ENCODE results near the gene STK17B.

The STK17B gene

DNA sequence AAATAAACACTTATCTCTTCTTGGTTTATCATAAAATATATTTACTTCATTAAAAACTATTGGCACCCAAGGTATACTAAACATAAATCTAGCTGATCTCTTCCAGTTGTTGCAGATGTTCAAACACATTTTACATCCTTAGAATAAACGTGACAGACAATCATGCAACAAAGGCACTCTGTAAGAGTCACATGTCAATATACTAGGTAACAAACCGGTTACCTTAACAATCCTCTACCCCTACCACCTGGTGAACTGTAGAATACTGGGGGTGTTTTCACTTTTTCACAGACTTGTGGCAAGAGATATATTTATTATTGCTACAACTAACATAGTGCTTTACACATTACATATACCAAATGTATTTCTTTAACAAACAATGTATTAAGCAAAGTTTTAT lies 15.8 kb downstream of the STK17B start:
- no peak for DNase-seq (ENCODE audit: low read depth)

GRCh38 chr2:196153480-196153879 lies 17.9 kb downstream of the STK17B start:
- DNase-seq (ENCODE audit: low read depth), result no peak

GRCh38 chr2:196149948-196150347 lies 21.4 kb downstream of the STK17B start:
- no peak for DNase-seq (ENCODE audit: low read depth)

DNA sequence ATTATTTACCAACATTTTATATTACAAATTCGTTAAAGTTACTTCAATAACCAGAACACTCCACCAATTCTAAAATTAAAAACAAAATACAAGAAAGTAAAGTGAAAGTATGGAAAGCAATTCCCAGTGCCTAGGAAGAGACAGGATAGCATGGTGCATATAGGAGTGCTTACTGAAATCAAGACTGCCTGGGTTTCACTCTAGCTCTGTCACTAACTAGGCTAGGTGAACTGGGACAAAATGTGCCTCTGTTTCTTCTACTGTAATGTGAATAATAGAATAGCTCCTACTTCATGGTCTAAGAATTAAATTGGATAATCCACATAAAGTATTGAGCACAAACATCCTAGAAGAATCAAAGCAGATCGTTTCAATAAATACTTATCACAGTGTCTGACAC lies 22.6 kb downstream of the STK17B start:
- no peak for DNase-seq (ENCODE audit: low read depth)

DNA sequence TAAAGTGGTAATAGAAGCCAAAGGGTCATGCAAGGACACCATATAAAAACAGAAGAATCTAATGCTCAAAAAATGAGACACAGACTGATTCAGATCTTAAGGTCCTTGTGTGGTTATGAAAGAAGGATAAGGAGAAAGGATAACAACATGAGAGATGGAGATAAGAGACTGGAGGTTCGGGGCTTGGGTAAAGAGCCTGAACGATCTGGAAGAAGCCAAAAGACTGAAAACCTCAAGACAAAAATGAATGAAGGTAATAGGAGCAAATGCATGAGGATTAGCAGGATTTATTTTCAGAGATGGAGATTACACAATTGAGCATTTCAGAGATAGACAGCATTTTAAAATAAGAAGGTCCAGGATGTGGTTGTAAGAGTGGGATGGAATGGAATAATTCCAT lies 26.1 kb downstream of the STK17B start:
- DNase-seq (ENCODE audit: low read depth), result no peak

DNA sequence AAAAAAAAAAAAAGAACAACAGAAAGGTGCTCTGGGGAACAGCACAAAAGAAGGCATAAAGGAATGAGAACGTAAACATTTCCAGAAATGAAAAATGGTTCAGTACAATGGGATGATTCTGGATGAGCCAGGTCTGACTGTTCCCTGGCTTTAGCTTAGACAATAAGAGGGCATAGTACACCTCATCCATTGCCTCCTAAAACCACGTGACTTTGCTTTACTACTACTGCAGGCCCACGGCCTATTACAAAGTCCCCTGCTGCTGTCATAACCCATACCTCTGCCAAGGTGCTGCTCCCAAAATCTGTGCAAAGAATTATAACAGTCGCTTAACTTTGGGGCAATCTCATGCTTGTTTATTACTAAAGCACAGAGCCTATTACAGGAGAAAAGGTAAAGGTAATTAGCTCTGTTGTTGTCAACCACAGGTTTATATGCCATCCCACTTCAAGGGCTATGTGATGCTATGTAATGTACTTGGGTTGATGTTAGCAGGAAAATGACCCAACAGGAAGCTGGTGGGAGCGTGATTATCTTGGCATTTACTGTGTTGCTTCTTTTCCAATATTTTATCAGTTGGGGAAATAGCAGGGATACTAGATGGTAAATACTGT lies 26.8 kb downstream of the STK17B start:
- DNase-seq (ENCODE audit: low read depth), result no peak

DNA sequence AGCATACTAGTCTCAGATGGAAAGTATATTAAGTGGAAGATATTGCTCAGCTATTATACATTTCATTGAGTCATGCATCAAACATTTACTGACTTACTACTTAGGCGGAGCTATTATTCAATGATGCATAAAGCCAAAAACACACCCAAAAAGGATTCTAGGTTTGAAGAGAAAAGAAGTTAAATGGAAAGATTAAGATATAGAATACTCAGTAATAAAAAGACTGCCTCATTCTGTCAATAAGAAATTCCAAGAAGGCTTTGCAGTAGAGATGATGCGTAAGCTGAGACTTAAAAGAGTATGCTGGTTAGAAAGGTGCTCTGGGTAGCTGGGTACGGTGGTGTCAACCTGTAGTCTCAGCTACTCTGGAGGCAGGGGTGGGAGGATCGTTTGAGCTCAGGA lies 27.6 kb downstream of the STK17B start:
- no peak for DNase-seq (ENCODE audit: low read depth)

DNA sequence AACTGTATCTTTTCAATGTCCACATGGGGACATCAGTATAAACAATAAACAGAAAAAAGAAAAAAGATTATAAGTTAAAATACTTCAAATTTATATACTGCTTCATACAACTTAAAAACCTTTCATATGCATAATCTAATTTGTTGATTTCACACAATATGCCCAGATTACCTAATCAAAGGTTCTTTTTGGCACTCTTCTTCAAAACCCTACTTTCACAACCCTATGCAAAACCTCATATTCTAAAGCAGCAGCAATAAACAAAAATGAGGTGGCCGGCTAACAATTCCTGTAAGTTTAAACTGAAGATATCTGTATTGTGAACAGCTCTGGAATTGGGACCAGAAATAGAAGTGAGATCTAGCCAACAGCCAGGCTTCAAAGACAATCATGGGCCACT lies 28.6 kb downstream of the STK17B start:
- no peak for DNase-seq (ENCODE audit: low read depth)

DNA sequence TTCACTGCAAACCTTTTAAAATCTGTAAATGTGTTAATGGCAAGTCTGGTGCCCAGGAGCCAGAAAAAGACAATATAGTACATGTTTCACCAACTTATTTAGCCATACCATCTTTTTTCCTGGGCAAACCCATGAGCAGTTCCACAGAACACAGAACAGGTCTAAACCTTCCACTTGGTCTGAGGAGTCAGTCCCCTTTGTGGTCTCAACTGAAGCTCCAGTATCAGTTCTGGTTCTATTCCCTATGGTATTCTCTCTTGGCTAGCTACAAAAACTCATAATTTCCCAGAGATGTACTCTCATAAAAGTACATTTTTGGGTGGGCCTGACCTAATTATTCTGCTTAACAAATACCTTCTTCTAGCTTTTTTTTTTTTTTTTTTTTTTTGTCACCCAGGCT lies 31.2 kb downstream of the STK17B start:
- no peak for DNase-seq (ENCODE audit: low read depth)

- DNase-seq (ENCODE audit: low read depth), result no peak
These were observed 34.1 kb downstream of the STK17B start for GRCh38 chr2:196137271-196137670.

- DNase-seq (ENCODE audit: low read depth), result no peak
These were observed 35.2 kb downstream of the STK17B start for GRCh38 chr2:196136151-196136550.

- DNase-seq (ENCODE audit: low read depth), result no peak
These were observed 39.1 kb downstream of the STK17B start for GRCh38 chr2:196131949-196132925.

DNA sequence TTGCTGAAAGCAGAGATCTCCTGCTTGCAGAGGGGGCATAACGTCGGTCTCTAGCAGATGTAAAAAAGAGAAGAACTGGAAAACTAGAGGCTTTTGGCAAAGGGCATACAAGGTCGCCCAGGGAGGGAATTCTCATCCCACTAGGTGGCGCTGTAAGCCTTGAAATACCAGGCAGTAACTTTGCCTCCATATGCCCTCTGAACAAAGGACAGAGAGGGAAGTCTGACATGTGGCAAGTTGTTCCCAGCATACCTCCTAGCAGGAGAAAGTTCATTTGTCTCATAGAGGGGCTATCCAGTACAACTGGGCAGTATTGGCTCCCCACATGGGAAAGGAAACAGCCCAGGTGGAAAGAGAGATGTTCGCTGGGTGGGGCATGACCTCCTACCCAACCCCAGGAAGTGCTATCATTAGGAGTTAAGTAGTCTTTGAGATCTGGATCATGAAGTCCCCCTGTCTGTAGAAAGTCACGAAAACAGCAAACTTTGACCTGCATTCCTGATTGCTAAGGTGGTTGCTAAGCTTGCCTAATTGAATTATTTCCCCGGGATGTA lies 39.9 kb downstream of the STK17B start:
- peak; percentile 21 for DNase-seq (ENCODE audit: low read depth)

DNA sequence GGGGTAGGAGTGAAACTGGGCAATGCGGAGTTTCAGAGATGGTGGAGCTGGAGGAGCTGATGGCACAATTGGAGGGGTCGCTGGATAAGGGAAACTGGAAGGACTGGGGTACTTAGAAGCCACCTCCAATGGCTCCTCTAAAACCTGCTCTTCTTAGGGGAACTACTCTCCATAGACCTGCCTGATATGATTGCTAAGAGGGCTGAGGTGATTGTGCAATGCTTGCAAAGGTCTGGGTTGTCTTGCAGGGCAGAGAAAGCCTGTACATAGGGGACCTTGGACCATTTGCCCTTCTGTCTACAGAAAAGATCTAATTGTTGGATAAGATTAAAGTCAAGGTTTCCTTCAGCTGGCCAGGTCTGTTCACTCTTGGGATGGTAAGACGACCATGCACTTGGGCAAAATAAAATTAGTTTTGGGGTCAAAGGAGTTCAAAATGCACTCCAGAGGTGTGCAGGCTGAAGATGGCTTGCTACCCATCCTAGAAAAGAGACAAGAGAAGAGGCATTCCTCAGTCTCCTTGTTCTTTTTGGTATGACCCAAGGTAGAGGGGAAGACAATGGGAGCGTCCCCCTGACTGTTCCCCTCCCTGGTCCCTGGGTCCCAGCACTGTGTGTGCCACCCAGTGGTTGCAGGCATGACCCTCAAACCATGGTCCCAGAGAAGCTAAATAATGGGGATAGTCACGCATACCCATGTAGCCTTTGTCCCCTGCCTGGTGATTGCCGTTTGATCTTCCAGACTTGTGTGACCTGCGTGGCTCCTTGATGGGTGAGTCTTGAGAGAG lies 41.1 kb downstream of the STK17B start:
- no peak for DNase-seq (ENCODE audit: low read depth)

- DNase-seq (ENCODE audit: low read depth), result no peak
These were observed 42.6 kb downstream of the STK17B start for GRCh38 chr2:196128749-196129148.

DNA sequence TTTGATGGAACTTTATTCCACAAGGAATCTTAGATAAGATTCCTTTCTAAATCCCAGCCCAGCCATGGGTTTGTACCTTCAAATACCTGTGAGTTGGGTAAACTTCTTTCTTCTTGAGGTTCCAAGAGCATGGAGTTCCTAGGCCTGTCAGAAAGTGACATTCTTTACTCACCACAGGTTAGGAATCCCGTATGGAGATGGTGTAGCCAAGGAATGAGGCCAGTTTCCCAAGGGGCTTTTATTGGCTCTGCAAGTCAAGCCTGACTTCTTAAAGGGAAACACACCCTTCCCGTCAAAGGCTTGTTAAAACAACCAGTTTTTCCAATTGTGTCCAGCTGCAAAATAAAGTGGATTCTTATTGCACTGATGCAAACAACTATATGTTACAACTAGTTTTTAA lies 45.8 kb downstream of the STK17B start:
- DNase-seq (ENCODE audit: low read depth), result no peak

GRCh38 chr2:196123679-196124373 lies 47.6 kb downstream of the STK17B start:
- no peak for DNase-seq (ENCODE audit: low read depth)

DNA sequence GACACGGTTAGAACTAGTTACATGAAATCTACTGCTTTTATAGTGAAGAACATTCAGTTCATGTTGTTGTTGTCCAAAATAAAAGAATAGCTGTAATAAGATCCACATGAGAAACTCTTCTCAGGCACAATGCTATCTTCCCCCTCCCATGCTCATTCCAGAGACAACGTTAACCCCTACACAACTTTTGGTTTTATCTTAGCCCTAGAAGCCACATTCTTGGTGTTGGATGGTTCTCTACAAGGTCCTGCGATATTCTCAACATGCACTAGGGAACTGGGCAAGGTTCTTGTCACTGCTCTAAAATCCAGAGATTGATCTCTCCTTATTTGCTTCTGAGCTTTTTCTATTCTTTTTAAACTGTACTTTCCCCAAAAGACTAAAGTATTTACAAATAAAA lies 51.5 kb downstream of the STK17B start:
- DNase-seq (ENCODE audit: low read depth), result no peak

GRCh38 chr2:196117214-196117705 lies 54.1 kb downstream of the STK17B start:
- DNase-seq (ENCODE audit: low read depth), result no peak

- no peak for DNase-seq (ENCODE audit: low read depth)
These were observed 58.1 kb downstream of the STK17B start for GRCh38 chr2:196113061-196113974.

Measured in stimulated activated CD8-positive, alpha-beta memory T cell treated with anti-CD3 and anti-CD28 coated beads, Interleukin-12 subunit alpha, Interleukin-12 subunit beta, amount 100 ng/mL, for 4 hours (primary cell).